OCI-LY1 (cell line): ENCODE measurements around the gene HSBP1L1.

ENCODE experiments used
- CTCF ChIP-seq: fragments of 200-600 bp; sonication (generic), shearing (Covaris generic); IDR thresholded peaks from 2 replicates; pipeline ENCODE4 v1.5.1; 2017; ENCODE audit warnings: mild to moderate bottlenecking, antibody characterized with exemption, low read length, moderate library complexity, mixed read lengths
- EZH2 ChIP-seq: fragments of 200-600 bp; sonication (generic), shearing (Covaris generic); IDR thresholded peaks from 2 replicates; pipeline ENCODE4 v1.8.0; 2017; ENCODE audit warnings: borderline replicate concordance, mixed run types, mild to moderate bottlenecking, antibody characterized with exemption, low read length, moderate library complexity, mixed read lengths

DNA sequence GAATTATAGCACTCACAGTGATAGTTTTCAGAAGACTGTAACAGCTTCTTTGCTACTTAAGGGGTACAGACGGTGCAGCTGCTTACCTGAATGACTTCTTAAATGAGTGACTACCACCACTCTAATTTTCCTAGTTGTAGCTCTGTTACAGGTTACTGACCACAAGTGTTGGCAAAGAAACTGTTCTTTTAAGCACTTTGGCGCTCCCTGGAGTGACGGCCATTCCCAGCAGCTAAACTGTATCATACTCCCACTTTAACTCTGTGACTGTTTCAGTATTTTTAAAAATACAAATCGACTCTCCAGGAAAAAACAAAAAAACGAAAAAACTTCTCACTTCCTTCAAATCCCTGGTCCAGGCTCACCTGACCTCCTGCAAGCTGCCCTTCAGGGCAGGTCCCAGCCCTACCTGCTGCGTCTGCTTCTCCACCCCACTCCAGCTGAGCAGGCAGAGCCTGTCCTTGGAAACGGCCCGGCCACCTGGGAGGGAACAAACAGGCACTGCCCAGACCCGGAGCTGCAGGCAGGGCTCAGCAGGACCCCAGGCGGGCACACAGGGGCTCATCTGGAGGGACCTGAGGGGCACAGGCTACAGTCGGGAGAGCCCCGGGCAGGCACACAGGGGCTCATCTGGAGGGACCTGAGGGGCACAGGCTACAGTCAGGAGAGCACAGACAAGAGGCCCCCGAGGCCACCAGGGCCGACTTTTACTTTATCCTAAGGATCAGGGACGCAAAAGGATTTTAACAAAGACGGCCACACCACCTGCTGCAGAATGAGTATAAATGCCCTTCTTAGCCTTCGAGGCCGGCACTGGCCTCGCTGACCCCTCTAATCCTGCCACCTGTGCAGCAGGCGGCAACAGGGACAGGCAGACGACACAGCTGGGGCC is 37.5 kb upstream of the HSBP1L1 start:
- no peak for TF ChIP-seq EZH2
- TF ChIP-seq CTCF = no peak
